ENCODE measurements around the gene TEKT3. TPM values are rescaled to one million over a fixed set of nuclear protein-coding genes. Genes with fewer than 3 reads are reported as not detected.

Gene TEKT3
- total and polyA plus RNA-seq, 2 of the 4 experiments (the other 2 are of a cell fraction) = 0.15 TPM; not detected in 1

- Histone ChIP-seq H2AK9ac (replicated peaks; ENCODE audit: low read depth, low read length, poor library complexity) (no peak overlapping the region), H4K8ac (ENCODE audit: low read depth in 2 of 2, low read length in 2 of 2) (no peak overlapping the region), H3K79me1 (ENCODE audit: low read depth in 1 of 2, low read length in 2 of 2) (no peaks in the 10 kb centered on the region), H3K9me3 (ENCODE audit: control insufficient read depth, insufficient read depth, low read length) (no peaks in the 10 kb centered on the region; the same call in 1 of the 2 replicates), H3K27me3 (ENCODE audit: control insufficient read depth, insufficient read depth, low read length) (no peaks in the 10 kb centered on the region; the same call in 1 of the 2 replicates), H3K23ac (ENCODE audit: low read depth, low read length) (no peak overlapping the region), H3K4ac (ENCODE audit: low read depth, low read length) (no peak overlapping the region), H3K4me2 (ENCODE audit: low read depth, low read length) (no peak overlapping the region), H3K9me1 (ENCODE audit: insufficient read depth, low read length) (no peaks in the 10 kb centered on the region), H2BK5ac (ENCODE audit: low read depth, low read length, poor library complexity, severe bottlenecking) (no peak overlapping the region), H3K4me1 (ENCODE audit: control insufficient read depth, insufficient read depth, low read length) (peaks cover 6% of the 10 kb centered on the region), H2BK120ac (ENCODE audit: low read depth, low read length) (no peak overlapping the region), H3K27ac (ENCODE audit: insufficient read depth, low read length) (no peak overlapping the region), H3K18ac (ENCODE audit: low read depth, low read length) (no peak overlapping the region), H3K56ac (ENCODE audit: extremely low read depth, insufficient read depth, low read length) (no peak overlapping the region), H4K20me1 (ENCODE audit: insufficient read depth, low read length) (no peaks in the 10 kb centered on the region), H4K91ac (ENCODE audit: insufficient read depth, low read depth, low read length) (no peak overlapping the region), H3K4me3 (ENCODE audit: insufficient read depth, low read depth, low read length) (no peak overlapping the region), H3K36me3 (ENCODE audit: control insufficient read depth, insufficient read depth, low read length) (no peaks in the 10 kb centered on the region), H3K9ac (ENCODE audit: low read depth, low read length) (no peak overlapping the region), H2AFZ (replicated peaks; ENCODE audit: low read length, poor library complexity) (no peak overlapping the region), H4K5ac (ENCODE audit: low read depth, low read length) (no peak overlapping the region), H2BK15ac (ENCODE audit: low read depth, low read length) (no peak overlapping the region), H2AK5ac (ENCODE audit: low read depth, low read length) (no peak overlapping the region), H2BK20ac (ENCODE audit: low read depth, low read length) (no peak overlapping the region), H3K14ac (replicated peaks; ENCODE audit: low read depth, low read length) (no peak overlapping the region)
- dilution Hi-C loops (cut with HindIII; ENCODE audit: low sequenced_read_pairs, unreplicated experiment) (no loop called here), intact Hi-C loops (cut with micrococcal nuclease) (no loop called here), in situ Hi-C loops (cut with MboI; ENCODE audit: low sequenced_read_pairs) (no loop called here)
- POLR2A ChIA-PET (ENCODE audit: unreplicated experiment) = interaction anchor here (0.6 kb wide), 1 partner anchor 31 kb away, joined by 7 read pairs; no protein-coding TSS in a partner anchor
- CTCF ChIA-PET = no interaction called here
- DNase-seq (no peak), ATAC-seq (ENCODE audit: low read depth) (no peak)
- TF ChIP-seq CTCF (conservative IDR thresholded peaks at IDR 0.05; ENCODE audit: low read depth, low read length) = no peak
- no CpG with 5 or more reads among the region's 2 CpGs for WGBS, 2 experiments (ENCODE audit: extremely low coverage in 2 of 2, insufficient read length in 1 of 2)
- no TSS peak for BruUV-seq (replicated peaks)
Measured at GRCh38 chr17:15284537-15284936, 56.9 kb downstream of the TEKT3 start.
